Skeletal muscle tissue (tissue), 4 donors: ENCODE results near the gene RAB15. TPM values are rescaled to one million over a fixed set of nuclear protein-coding genes. Genes with fewer than 3 reads are reported as not detected.

Experiments
- H3K27ac ChIP-seq: one replicate; pipeline ENCODE4 v1.7.0; 2013; ENCODE audit warnings: mild to moderate bottlenecking, low read depth, low read length, inconsistent platforms
- H3K27me3 ChIP-seq, 3 donors: one replicate each; pipeline ENCODE4 v1.7.0; 2013; ENCODE audit warnings: low read length in 3 of 3; ENCODE audit not compliant: control insufficient read depth in 3 of 3, insufficient read depth in 3 of 3
- H3K36me3 ChIP-seq, 3 donors: one replicate each; pipeline ENCODE4 v1.7.0; 2013; ENCODE audit warnings: low read length in 3 of 3; ENCODE audit not compliant: control insufficient read depth in 3 of 3, insufficient read depth in 3 of 3
- H3K4me1 ChIP-seq, 3 donors: one replicate each; pipeline ENCODE4 v1.7.0; 2013; ENCODE audit warnings: low read length in 3 of 3, mild to moderate bottlenecking in 3 of 3; ENCODE audit not compliant: control insufficient read depth in 3 of 3, insufficient read depth in 3 of 3
- H3K4me3 ChIP-seq, 3 donors: one replicate each; pipeline ENCODE4 v1.7.0; 2013; ENCODE audit warnings: low read length in 3 of 3
- H3K9ac ChIP-seq, 3 donors: one replicate each; pipeline ENCODE4 v1.7.0; 2013; ENCODE audit warnings: low read length in 3 of 3, mild to moderate bottlenecking in 3 of 3, moderate library complexity in 2 of 3, low read depth in 1 of 3
- H3K9me3 ChIP-seq, 3 donors: one replicate each; pipeline ENCODE4 v1.7.0; 2013; ENCODE audit warnings: low read length in 3 of 3; ENCODE audit not compliant: control insufficient read depth in 3 of 3
- total RNA-seq: library from RNA; depleted of rRNA; stranded (reverse); fragments of >200 nt; gene quantifications from one replicate; pipeline ENCODE4 v1.2.3, GENCODE V29; 2014
- donor health status: Osteomylitis.

The RAB15 gene
- total RNA-seq, 1 donor from 2014 or later: 8.4 TPM

GRCh38 chr14:64951291-64951690 is 20.8 kb downstream of the RAB15 start:
- Histone ChIP-seq H3K27ac (peak overlapping the region; percentile 96), H3K4me1 (peaks cover 40 to 55% (median 51%) of the 10 kb centered on the region in 3 donors), H3K9ac (peak overlapping the region; percentile 8 to 78 (median 67)), H3K36me3 (peaks cover 0 to 6% (median 4%) of the 10 kb centered on the region in 3 donors), H3K27me3 (no peaks in the 10 kb centered on the region), H3K4me3 (peak overlapping the region in 2 of 3 donors; percentile 1 to 72), H3K9me3 (no peaks in the 10 kb centered on the region)

- H3K9me3 ChIP-seq: no peaks in the 10 kb centered on the region
- H3K4me1 ChIP-seq: peaks cover 40 to 55% (median 53%) of the 10 kb centered on the region in 3 donors
- H3K36me3 ChIP-seq: peaks cover 0 to 6% (median 4%) of the 10 kb centered on the region in 3 donors
- H3K9ac ChIP-seq: peak overlapping the region; percentile 58 to 78 (median 67)
- peak overlapping the region; percentile 96 for H3K27ac ChIP-seq
- peak overlapping the region; percentile 16 to 72 (median 47) for H3K4me3 ChIP-seq
- H3K27me3 ChIP-seq: no peaks in the 10 kb centered on the region
Measured at GRCh38 chr14:64950889-64951288, 21.2 kb downstream of the RAB15 start.

- peak overlapping the region; percentile 17 for H3K27ac ChIP-seq
Measured at GRCh38 chr14:64948612-64949210, 23.4 kb downstream of the RAB15 start.

GRCh38 chr14:64947710-64948611 is 24.2 kb downstream of the RAB15 start:
- Histone ChIP-seq H3K9ac (peak overlapping the region in 1 of 3 donors; percentile 40), H3K36me3 (peaks cover 0 to 9% (median 6%) of the 10 kb centered on the region in 3 donors), H3K4me3 (no peak overlapping the region), H3K27me3 (no peaks in the 10 kb centered on the region), H3K4me1 (peaks cover 27 to 53% (median 45%) of the 10 kb centered on the region in 3 donors), H3K9me3 (no peaks in the 10 kb centered on the region), H3K27ac (peak overlapping the region; percentile 17)

More at GRCh38 chr14:64948612-64949210, 23.4 kb downstream of the RAB15 start:
- Histone ChIP-seq H3K9me3 (no peaks in the 10 kb centered on the region), H3K9ac (peak overlapping the region in 2 of 3 donors; percentile 35 to 40), H3K4me3 (no peak overlapping the region), H3K36me3 (peaks cover 0 to 5% (median 4%) of the 10 kb centered on the region in 3 donors), H3K4me1 (peaks cover 35 to 60% (median 53%) of the 10 kb centered on the region in 3 donors), H3K27me3 (no peaks in the 10 kb centered on the region)

- Histone ChIP-seq H3K9ac (no peak overlapping the region), H3K27ac (no peak overlapping the region), H3K9me3 (no peaks in the 10 kb centered on the region), H3K4me1 (peaks cover 12 to 38% (median 30%) of the 10 kb centered on the region in 3 donors), H3K27me3 (no peaks in the 10 kb centered on the region), H3K36me3 (peaks cover 0 to 9% (median 7%) of the 10 kb centered on the region in 3 donors), H3K4me3 (no peak overlapping the region)
Measured at GRCh38 chr14:64946310-64947045, 25.7 kb downstream of the RAB15 start.

GRCh38 chr14:64945431-64946178 is 26.5 kb downstream of the RAB15 start:
- no peak overlapping the region for H3K27ac ChIP-seq
- H3K27me3 ChIP-seq: no peaks in the 10 kb centered on the region
- no peaks in the 10 kb centered on the region for H3K9me3 ChIP-seq
- H3K9ac ChIP-seq: no peak overlapping the region
- peaks cover 0 to 18% (median 9%) of the 10 kb centered on the region in 3 donors for H3K36me3 ChIP-seq
- H3K4me3 ChIP-seq: no peak overlapping the region
- H3K4me1 ChIP-seq: peaks cover 4 to 31% (median 22%) of the 10 kb centered on the region in 3 donors

GRCh38 chr14:64944861-64945260 is 27.3 kb downstream of the RAB15 start:
- Histone ChIP-seq H3K36me3 (peaks cover 0 to 20% (median 10%) of the 10 kb centered on the region in 3 donors), H3K4me3 (no peak overlapping the region), H3K9ac (no peak overlapping the region), H3K9me3 (no peaks in the 10 kb centered on the region), H3K4me1 (peaks cover 0 to 23% (median 14%) of the 10 kb centered on the region in 3 donors), H3K27ac (no peak overlapping the region), H3K27me3 (no peaks in the 10 kb centered on the region)

GRCh38 chr14:64944041-64944440 is 28.1 kb downstream of the RAB15 start:
- no peak overlapping the region for H3K27ac ChIP-seq
- H3K4me3 ChIP-seq: no peak overlapping the region
- H3K27me3 ChIP-seq: no peaks in the 10 kb centered on the region
- peaks cover 0 to 20% (median 10%) of the 10 kb centered on the region in 3 donors for H3K36me3 ChIP-seq
- H3K9ac ChIP-seq: no peak overlapping the region
- H3K9me3 ChIP-seq: no peaks in the 10 kb centered on the region
- peaks cover 0 to 19% (median 11%) of the 10 kb centered on the region in 3 donors for H3K4me1 ChIP-seq

- no peaks in the 10 kb centered on the region for H3K9me3 ChIP-seq
- H3K4me1 ChIP-seq: peaks cover 0 to 17% (median 7%) of the 10 kb centered on the region in 3 donors
- no peaks in the 10 kb centered on the region for H3K27me3 ChIP-seq
- H3K36me3 ChIP-seq: peaks cover 0 to 23% (median 9%) of the 10 kb centered on the region in 3 donors
- H3K9ac ChIP-seq: no peak overlapping the region
- H3K27ac ChIP-seq: no peak overlapping the region
- no peak overlapping the region for H3K4me3 ChIP-seq
Measured at GRCh38 chr14:64943556-64943955, 28.6 kb downstream of the RAB15 start.
